Chondrocyte (in vitro differentiated cells): ENCODE data around the gene GAPDHS. TPM values are rescaled to one million over a fixed set of nuclear protein-coding genes. Genes with fewer than 3 reads are reported as not detected.

Experiments
- DNase-seq: peaks from one replicate; pipeline ENCODE4 v3.0.0; 2021; ENCODE audit warnings: mixed read lengths, low spot score
- H3K27ac Mint-ChIP-seq: one replicate; pipeline ENCODE4 v1.8.0; 2021; ENCODE audit warnings: mild to moderate bottlenecking, moderate library complexity, mixed read lengths; ENCODE audit not compliant: unreplicated experiment
- H3K27me3 Mint-ChIP-seq: 2 replicates; pipeline ENCODE4 v1.8.0; 2021; ENCODE audit warnings: low read depth, mixed read lengths
- H3K36me3 Mint-ChIP-seq: 2 replicates; pipeline ENCODE4 v1.8.0; 2021; ENCODE audit warnings: low read depth, mixed read lengths
- H3K4me1 Mint-ChIP-seq: 2 replicates; pipeline ENCODE4 v1.8.0; 2021; ENCODE audit warnings: low read depth, mild to moderate bottlenecking, mixed read lengths
- H3K4me3 Mint-ChIP-seq: one replicate; pipeline ENCODE4 v1.8.0; 2021; ENCODE audit warnings: mild to moderate bottlenecking, moderate library complexity, mixed read lengths; ENCODE audit not compliant: unreplicated experiment
- H3K9me3 Mint-ChIP-seq: 2 replicates; pipeline ENCODE4 v1.8.0; 2021; ENCODE audit warnings: low read depth, mixed read lengths
- CTCF ChIP-seq: fragments of 200-600 bp; sonication (generic); IDR thresholded peaks from 2 replicates; pipeline ENCODE4 v1.5.0; 2021; ENCODE audit warnings: antibody characterized with exemption, mild to moderate bottlenecking, moderate library complexity
- total RNA-seq: library from RNA; stranded (reverse); gene quantifications from 3 replicates; pipeline ENCODE4 v1.2.1, GENCODE V29; 2021

Gene GAPDHS
- total RNA-seq, 1 donor from 2014 or later = not detected

- no peak overlapping the region for H3K4me3 Mint-ChIP-seq
- peaks cover 34% of the 10 kb centered on the region for H3K27me3 Mint-ChIP-seq
- no peaks in the 10 kb centered on the region for H3K9me3 Mint-ChIP-seq
- no peaks in the 10 kb centered on the region for H3K36me3 Mint-ChIP-seq
- DNase-seq = no peak
- no peak for TF ChIP-seq CTCF
- peaks cover 5% of the 10 kb centered on the region for H3K4me1 Mint-ChIP-seq
- no peak overlapping the region for H3K27ac Mint-ChIP-seq
Observed at GRCh38 chr19:35498220-35498619, 35.0 kb upstream of the GAPDHS start.

GRCh38 chr19:35498984-35499527, 34.2 kb upstream of the GAPDHS start:
- Mint-ChIP-seq H3K27ac (no peak overlapping the region), H3K4me3 (no peak overlapping the region), H3K27me3 (peaks cover 38% of the 10 kb centered on the region), H3K36me3 (no peaks in the 10 kb centered on the region), H3K9me3 (no peaks in the 10 kb centered on the region), H3K4me1 (peaks cover 5% of the 10 kb centered on the region)
- no peak for DNase-seq
- no peak for TF ChIP-seq CTCF

- no peak for DNase-seq
- Mint-ChIP-seq H3K9me3 (no peaks in the 10 kb centered on the region), H3K27ac (no peak overlapping the region), H3K27me3 (peaks cover 49% of the 10 kb centered on the region), H3K36me3 (no peaks in the 10 kb centered on the region), H3K4me3 (no peak overlapping the region), H3K4me1 (no peaks in the 10 kb centered on the region)
- TF ChIP-seq CTCF = no peak
Observed at GRCh38 chr19:35500611-35501010, 32.6 kb upstream of the GAPDHS start.

GRCh38 chr19:35501684-35502083, 31.6 kb upstream of the GAPDHS start:
- Mint-ChIP-seq H3K36me3 (no peaks in the 10 kb centered on the region), H3K4me3 (no peak overlapping the region), H3K4me1 (no peaks in the 10 kb centered on the region), H3K27ac (no peak overlapping the region), H3K9me3 (no peaks in the 10 kb centered on the region), H3K27me3 (peaks cover 58% of the 10 kb centered on the region)
- DNase-seq = no peak
- no peak for TF ChIP-seq CTCF

GRCh38 chr19:35502751-35503150, 30.5 kb upstream of the GAPDHS start:
- no peak for TF ChIP-seq CTCF
- Mint-ChIP-seq H3K27ac (no peak overlapping the region), H3K27me3 (peaks cover 61% of the 10 kb centered on the region), H3K4me1 (no peaks in the 10 kb centered on the region), H3K36me3 (no peaks in the 10 kb centered on the region), H3K4me3 (no peak overlapping the region), H3K9me3 (no peaks in the 10 kb centered on the region)
- no peak for DNase-seq
